K562 (cell line): ENCODE measurements around the gene OTUD5. TPM values are rescaled to one million over a fixed set of nuclear protein-coding genes. Genes with fewer than 3 reads are reported as not detected.

Experiments
- CAMTA2 ChIP-seq: fragments of 250-450 bp; sonication (Bioruptor Pico); conservative IDR thresholded peaks from 2 replicates; pipeline ENCODE4 v1.5.1; 2022
- CREB1 ChIP-seq, 2 experiments: sonication (generic) in 1 of 2; formaldehyde crosslinking in 1 of 2; IDR thresholded peaks; 2 replicates each; pipeline versions ENCODE4 v1.6.1 to v1.8.0; 2012 to 2022; ENCODE audit warnings: inconsistent platforms in 1 of 2, mild to moderate bottlenecking in 1 of 2, missing genetic modification reagents in 1 of 2, moderate library complexity in 1 of 2
- GTF2E2 ChIP-seq: fragments of 200-800 bp; sonication (Bioruptor generic); IDR thresholded peaks from 2 replicates; pipeline ENCODE4 v1.6.1; 2016; ENCODE audit warnings: missing genetic modification characterization, missing compliant biosample characterization
- MBD2 ChIP-seq: sonication (generic); IDR thresholded peaks from 2 replicates; pipeline ENCODE4 v1.6.1; 2016; ENCODE audit warnings: low read depth, borderline replicate concordance
- MYC ChIP-seq, 2 experiments: fragments of 250-450 bp in 1 of 2; sonication (Bioruptor Pico) in 1 of 2; IDR thresholded peaks; 2 replicates each; pipeline versions ENCODE4 v1.5.1 to v1.6.1; 2012 to 2021; ENCODE audit warnings: low read depth in 2 of 2, borderline replicate concordance in 1 of 2, improper control_type of control experiment in 1 of 2, low read length in 1 of 2, mild to moderate bottlenecking in 1 of 2, moderate library complexity in 1 of 2
- POLR2B ChIP-seq: fragments of 450-650 bp; IDR thresholded peaks from 2 replicates; pipeline ENCODE4 v1.6.1; 2018; ENCODE audit warnings: low read depth; ENCODE audit not compliant: partially characterized antibody
- POLR2G ChIP-seq: fragments of 200-400 bp; formaldehyde crosslinking; IDR thresholded peaks from 2 replicates; pipeline ENCODE4 v1.6.1; 2017; ENCODE audit warnings: low read depth, mild to moderate bottlenecking, antibody characterized with exemption, low read length, moderate library complexity
- RBFOX2 ChIP-seq: fragments of 200-400 bp; formaldehyde crosslinking; IDR thresholded peaks from 2 replicates; pipeline ENCODE4 v1.6.1; 2017; ENCODE audit warnings: low read depth, mild to moderate bottlenecking, low read length, moderate library complexity
- polyA plus RNA-seq, 8 experiments: library from polyadenylated mRNA; depleted of rRNA in 4 of 8; stranded (reverse) in 5 of 8; unstranded in 3 of 8; fragments of >200 nt; fragmentation: Nextera tagmentation in 2 of 8; fragmentation: Illumina TruSeq in 1 of 8; extraction: Ambion mirVana in 2 of 8; extraction: Trizol in 1 of 8; gene quantifications; 2 replicates each; pipeline versions ENCODE4 v1.2.1 to v1.2.3, GENCODE V29; 2011 to 2014; ENCODE audit warnings: inconsistent platforms in 1 of 8, missing spikeins in 1 of 8
- total RNA-seq, 7 experiments: library from RNA; depleted of rRNA in 6 of 7; stranded (reverse); fragments of >200 nt in 6 of 7; fragmentation: Illumina TruSeq in 2 of 7; extraction: Trizol in 2 of 7; gene quantifications; 2 replicates each; pipeline versions ENCODE4 v1.2.1 to v1.2.3, GENCODE V29; 2011 to 2021; ENCODE audit warnings: low replicate concordance in 1 of 7
- TF ChIP-seq, protein P1 (sequence below): sonication (generic); formaldehyde crosslinking; IDR thresholded peaks from 2 replicates; pipeline ENCODE4 v1.9.0; 2022; ENCODE audit warnings: mild to moderate bottlenecking, missing genetic modification reagents
- TF ChIP-seq, protein P2 (sequence below): fragments of 200-800 bp; sonication (Bioruptor generic); IDR thresholded peaks from 2 replicates; pipeline ENCODE4 v1.6.1; 2017; ENCODE audit warnings: missing genetic modification characterization, missing compliant biosample characterization

Gene OTUD5
- total and polyA plus RNA-seq, 9 of the 15 experiments (the other 6 are each of a cell fraction or from before 2014, with no cell fraction given): 3.6 to 102 (median 59.0) TPM

DNA sequence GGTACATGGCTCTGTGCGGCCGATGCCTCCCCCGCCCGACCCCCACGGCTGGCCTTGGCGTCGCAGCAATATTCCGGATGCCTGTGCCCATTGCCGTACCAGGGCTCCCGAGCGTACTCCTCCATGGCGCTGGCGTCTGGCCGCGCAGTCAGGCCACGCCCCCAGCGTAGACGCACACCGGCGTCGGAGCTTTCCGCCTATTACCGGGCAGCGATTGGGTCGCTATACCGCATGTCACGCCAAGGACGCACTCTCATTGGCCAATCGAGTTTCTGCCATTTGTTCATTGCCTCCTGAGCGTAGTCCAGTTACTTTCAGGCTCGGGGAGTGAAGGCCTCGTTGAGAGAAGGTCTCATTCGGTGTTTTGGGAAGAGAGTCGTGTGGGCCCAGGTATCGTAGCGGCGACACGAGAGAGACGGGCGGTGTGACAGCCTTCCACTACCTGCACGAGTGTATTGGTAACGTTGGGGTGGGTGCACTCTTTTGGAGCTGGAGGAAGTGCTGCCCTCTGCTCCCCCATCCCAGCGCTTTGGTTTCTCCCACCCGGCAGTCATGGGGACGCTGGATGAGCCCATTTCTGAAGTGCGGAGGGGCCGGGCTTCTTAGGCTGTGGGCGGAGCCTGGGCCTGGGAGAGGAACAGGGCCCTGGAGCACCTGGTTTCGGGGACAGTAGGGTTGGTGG lies 59.6 kb downstream of the OTUD5 start, which contains the start of the genes PQBP1 and TIMM17B (continued):
- TF ChIP-seq RBFOX2 (peak; percentile 96), CREB1 (IDR thresholded peaks at IDR 0.05) (peak; percentile 75), CREB1 (CRISPR knock-in tag; IDR thresholded peaks at IDR 0.05) (peak; percentile 82), CAMTA2 (CRISPR knock-in tag) (no peak), GTF2E2 (tag) (peak; percentile 23; the same call in 1 of the 2 replicates), POLR2B (peak; percentile 85), MBD2 (peak; percentile 95), POLR2G (peak; percentile 93), MYC (IDR thresholded peaks at IDR 0.05; ENCODE audit: low read depth, low read length) (no peak; the same call in 1 of the 2 replicates), MYC (CRISPR knock-in tag; IDR thresholded peaks at IDR 0.05; ENCODE audit: borderline replicate concordance, low read depth) (0 out of 2 replicates have a peak, but pooled peaks have one; percentile 40)
- TF ChIP-seq, protein P1, sequence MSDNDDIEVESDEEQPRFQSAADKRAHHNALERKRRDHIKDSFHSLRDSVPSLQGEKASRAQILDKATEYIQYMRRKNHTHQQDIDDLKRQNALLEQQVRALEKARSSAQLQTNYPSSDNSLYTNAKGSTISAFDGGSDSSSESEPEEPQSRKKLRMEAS (CRISPR knock-in tag): peak; percentile 68
- TF ChIP-seq, protein P2, sequence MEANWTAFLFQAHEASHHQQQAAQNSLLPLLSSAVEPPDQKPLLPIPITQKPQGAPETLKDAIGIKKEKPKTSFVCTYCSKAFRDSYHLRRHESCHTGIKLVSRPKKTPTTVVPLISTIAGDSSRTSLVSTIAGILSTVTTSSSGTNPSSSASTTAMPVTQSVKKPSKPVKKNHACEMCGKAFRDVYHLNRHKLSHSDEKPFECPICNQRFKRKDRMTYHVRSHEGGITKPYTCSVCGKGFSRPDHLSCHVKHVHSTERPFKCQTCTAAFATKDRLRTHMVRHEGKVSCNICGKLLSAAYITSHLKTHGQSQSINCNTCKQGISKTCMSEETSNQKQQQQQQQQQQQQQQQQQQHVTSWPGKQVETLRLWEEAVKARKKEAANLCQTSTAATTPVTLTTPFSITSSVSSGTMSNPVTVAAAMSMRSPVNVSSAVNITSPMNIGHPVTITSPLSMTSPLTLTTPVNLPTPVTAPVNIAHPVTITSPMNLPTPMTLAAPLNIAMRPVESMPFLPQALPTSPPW (CRISPR knock-in tag): peak; percentile 33; the same call in 1 of the 2 replicates
